ENCODE data around the gene NIPBL. TPM values are rescaled to one million over a fixed set of nuclear protein-coding genes. Genes with fewer than 3 reads are reported as not detected.

The NIPBL gene
- total and polyA plus RNA-seq, 2 of the 8 experiments (the other 6 are each of a cell fraction or from before 2014, with no cell fraction given), result 21.1 to 53.5 TPM

GRCh38 chr5:37071487-37071886, 194.9 kb downstream of the NIPBL start:
- Histone ChIP-seq H2BK120ac (replicated peaks; ENCODE audit: low read depth, low read length) (no peak overlapping the region), H2AK5ac (ENCODE audit: low read depth, low read length) (no peak overlapping the region), H3K56ac (replicated peaks; ENCODE audit: insufficient read length, low read depth, low read length) (no peak overlapping the region), H3K9ac (replicated peaks in 1 of 4; ENCODE audit: extremely low read depth in 1 of 4, low read depth in 3 of 4, low read length in 3 of 4) (no peak overlapping the region), H3K27ac (ENCODE audit: low read depth, low read length) (no peak overlapping the region), H2AFZ (ENCODE audit: low read length) (no peak overlapping the region), H3K23me2 (ENCODE audit: low read depth, low read length) (no peaks in the 10 kb centered on the region), H4K20me1 (replicated peaks in 1 of 2; ENCODE audit: control insufficient read depth in 1 of 2, insufficient read depth in 2 of 2, low read length in 2 of 2) (no peaks in the 10 kb centered on the region), H3K9me3 (ENCODE audit: insufficient read depth in 2 of 2, low read depth in 1 of 2, low read length in 1 of 2) (no peaks in the 10 kb centered on the region), H3K18ac (ENCODE audit: extremely low read depth, low read length) (no peak overlapping the region), H3K36me3 (ENCODE audit: control insufficient read depth in 2 of 4, insufficient read depth in 4 of 4, low read length in 3 of 4) (no peaks in the 10 kb centered on the region), H3K23ac (ENCODE audit: insufficient read length) (no peak overlapping the region), H2BK20ac (ENCODE audit: low read length) (no peak overlapping the region), H2BK15ac (ENCODE audit: low read length) (no peak overlapping the region), H3K79me1 (ENCODE audit: low read depth, low read length) (no peaks in the 10 kb centered on the region), H3K4me2 (ENCODE audit: insufficient read depth in 1 of 2, low read depth in 2 of 2, low read length in 2 of 2) (no peak overlapping the region), H3K14ac (ENCODE audit: insufficient read length) (no peak overlapping the region), H3K79me2 (ENCODE audit: control insufficient read depth in 1 of 2, insufficient read depth in 2 of 2, low read length in 2 of 2) (no peaks in the 10 kb centered on the region), H2BK12ac (ENCODE audit: low read depth, low read length) (no peak overlapping the region), H2BK5ac (ENCODE audit: low read depth, low read length) (no peak overlapping the region), H4K91ac (replicated peaks; ENCODE audit: insufficient read length, low read length) (no peak overlapping the region), H3K4me1 (replicated peaks in 1 of 4; ENCODE audit: control insufficient read depth in 3 of 4, insufficient read depth in 4 of 4, low read length in 3 of 4) (no peaks in the 10 kb centered on the region), H4K8ac (ENCODE audit: extremely low read depth, insufficient read depth, low read length) (no peak overlapping the region), H4K5ac (ENCODE audit: insufficient read length, low read depth, low read length) (no peak overlapping the region), H3K4ac (replicated peaks; ENCODE audit: insufficient read length, low read depth, low read length) (no peak overlapping the region), H3K27me3 (replicated peaks in 1 of 4; ENCODE audit: control insufficient read depth in 3 of 4, extremely low read depth in 1 of 4, insufficient read depth in 3 of 4, low read length in 3 of 4) (no peaks in the 10 kb centered on the region), H3K4me3 (ENCODE audit: extremely low read depth in 1 of 4, insufficient read depth in 2 of 4, low read depth in 3 of 4, low read length in 4 of 4) (no peak overlapping the region)
- ChIA-PET POLR2A (ENCODE audit: partially characterized antibody) (interaction anchor here (0.9 to 2.1 kb wide), 2 partner anchors 12 to 105 kb away, joined by 3 to 7 read pairs; no protein-coding TSS in a partner anchor), CTCF (ENCODE audit: partially characterized antibody) (interaction anchor here (0.5 to 1.4 kb wide), 6 partner anchors 8 to 341 kb away, joined by 3 to 6 read pairs (median 4); partner anchors contain the start of gene NUP155)
- DNase-seq (ENCODE audit: low read depth in 1 of 2, low spot score in 2 of 2), result no peak
- WGBS, 2 experiments (ENCODE audit: extremely low coverage in 1 of 2, insufficient coverage in 1 of 2, insufficient read length in 1 of 2, insufficient replicate concordance in 2 of 2, low coverage in 1 of 2, low lambda C conversion rate in 2 of 2, missing lambda C conversion rate in 1 of 2), result 90% methylated on average over 1 of the region's 1 CpG; no CpG with 5 or more reads in 1 of the 2 experiments
- no peak for FAIRE-seq
- TF ChIP-seq POLR2A (IDR thresholded peaks at IDR 0.05; ENCODE audit: control extremely low read depth in 1 of 2, low read depth in 2 of 2, low read length in 2 of 2) (no peak), POU5F1 (IDR thresholded peaks at IDR 0.05; ENCODE audit: low read depth, low read length) (no peak), RXRA (IDR thresholded peaks at IDR 0.05; ENCODE audit: insufficient read depth, low read depth, low read length) (no peak), PHF8 (conservative IDR thresholded peaks at IDR 0.05; ENCODE audit: low read depth, low read length) (no peak), BACH1 (IDR thresholded peaks at IDR 0.05; ENCODE audit: low read length) (no peak), SIN3A (conservative IDR thresholded peaks at IDR 0.05 in 1 of 2, IDR thresholded peaks at IDR 0.05 in 1 of 2; ENCODE audit: low read depth in 1 of 2, low read length in 2 of 2) (no peak), KDM5A (IDR thresholded peaks at IDR 0.05; ENCODE audit: low read length) (no peak), ZNF274 (IDR thresholded peaks at IDR 0.05; ENCODE audit: borderline replicate concordance, extremely low read depth, low read length) (no peak), SIRT6 (IDR thresholded peaks at IDR 0.05; ENCODE audit: low read length) (no peak), CREB1 (IDR thresholded peaks at IDR 0.05) (no peak), CEBPB (IDR thresholded peaks at IDR 0.05; ENCODE audit: low read depth, low read length) (no peak), SRF (IDR thresholded peaks at IDR 0.05; ENCODE audit: low read depth, low read length) (no peak), SAP30 (IDR thresholded peaks at IDR 0.05; ENCODE audit: insufficient read depth, insufficient replicate concordance, low read length) (no peak), ATF2 (IDR thresholded peaks at IDR 0.05; ENCODE audit: low read length) (no peak)

Measured in H1 (cell line).